HEK293 (cell line): Measurements from ENCODE around the gene DLGAP4.

ENCODE experiments used
- CTCF ChIA-PET: fragments of 350-600 bp; formaldehyde crosslinking; extraction: SDS; loops from one replicate; lab custom pipeline; 2021; ENCODE audit warnings: antibody characterized with exemption; lab: Yijun Ruan, JAX
- POLR2A ChIA-PET: fragments of 300-600 bp; formaldehyde crosslinking; extraction: SDS; loops from one replicate; lab custom pipeline; 2020; ENCODE audit warnings: antibody characterized with exemption, inconsistent platforms; lab: Yijun Ruan, JAX
- H3K27ac ChIP-seq: fragments of 200-500 bp; sonication (Bioruptor generic); 2 replicates; pipeline ENCODE4 v1.5.1; 2014; ENCODE audit warnings: low read depth, low read length, control low read depth, inconsistent platforms; ENCODE audit errors: extremely low read depth
- H3K36me3 ChIP-seq, 2 experiments: fragments of 200-500 bp in 1 of 2; sonication (Bioruptor generic) in 1 of 2; 1 replicate in 1 of 2; 2 replicates in 1 of 2; pipeline ENCODE4 v1.5.1; 2014 to 2017; ENCODE audit warnings: inconsistent platforms in 2 of 2, low read length in 2 of 2; ENCODE audit not compliant: control insufficient read depth in 2 of 2, insufficient read depth in 1 of 2
- H3K4me1 ChIP-seq: fragments of 200-500 bp; sonication (Bioruptor generic); 2 replicates; pipeline ENCODE4 v1.5.1; 2014; ENCODE audit warnings: mild to moderate bottlenecking, low read length, inconsistent platforms; ENCODE audit not compliant: control insufficient read depth, insufficient read depth
- H3K4me3 ChIP-seq: 2 replicates; pipeline ENCODE4 v1.5.1; 2011; ENCODE audit warnings: low read depth, mild to moderate bottlenecking, control low read depth, low read length, moderate library complexity
- H3K9me3 ChIP-seq: fragments of 200-500 bp; sonication (Bioruptor generic); 2 replicates; pipeline ENCODE4 v1.5.1; 2014; ENCODE audit warnings: low read depth, low read length, inconsistent platforms; ENCODE audit not compliant: control insufficient read depth, insufficient read depth
- EGR2 ChIP-seq: fragments of 450-650 bp; formaldehyde crosslinking; IDR thresholded peaks from 2 replicates; pipeline ENCODE4 v1.5.1; 2016; ENCODE audit warnings: low read depth, missing biosample characterization, missing genetic modification characterization
- INSM2 ChIP-seq: fragments of 450-650 bp; formaldehyde crosslinking; IDR thresholded peaks from 2 replicates; pipeline ENCODE4 v1.5.1; 2016; ENCODE audit warnings: missing biosample characterization, missing genetic modification characterization
- KLF1 ChIP-seq: fragments of 450-650 bp; formaldehyde crosslinking; IDR thresholded peaks from 2 replicates; pipeline ENCODE4 v1.5.1; 2016; ENCODE audit warnings: missing biosample characterization, missing genetic modification characterization
- MEIS1 ChIP-seq: sonication (generic); formaldehyde crosslinking; IDR thresholded peaks from 2 replicates; pipeline ENCODE4 v1.8.1; 2022; ENCODE audit warnings: missing genetic modification reagents, mild to moderate bottlenecking, borderline replicate concordance
- OVOL3 ChIP-seq: fragments of 450-650 bp; formaldehyde crosslinking; IDR thresholded peaks from 2 replicates; pipeline ENCODE4 v1.5.1; 2016; ENCODE audit warnings: missing biosample characterization, missing genetic modification characterization
- PRDM1 ChIP-seq: fragments of 450-650 bp; formaldehyde crosslinking; IDR thresholded peaks from 2 replicates; pipeline ENCODE4; 2016; ENCODE audit warnings: missing biosample characterization, missing genetic modification characterization
- PRDM4 ChIP-seq: fragments of 450-650 bp; formaldehyde crosslinking; IDR thresholded peaks from 2 replicates; pipeline ENCODE4 v1.5.1; 2017; ENCODE audit warnings: missing biosample characterization, missing genetic modification characterization
- RBAK ChIP-seq: fragments of 450-650 bp; formaldehyde crosslinking; IDR thresholded peaks from 2 replicates; pipeline ENCODE4 v1.5.1; 2016; ENCODE audit warnings: missing biosample characterization, missing genetic modification characterization
- SP2 ChIP-seq: fragments of 450-650 bp; formaldehyde crosslinking; IDR thresholded peaks from 2 replicates; pipeline ENCODE4 v1.5.1; 2016; ENCODE audit warnings: missing biosample characterization, missing genetic modification characterization
- ZBTB11 ChIP-seq: fragments of 450-650 bp; formaldehyde crosslinking; conservative IDR thresholded peaks from 2 replicates; pipeline ENCODE4 v1.5.1; 2016; ENCODE audit warnings: low read depth, missing biosample characterization, missing genetic modification characterization
- ZBTB6 ChIP-seq: fragments of 450-650 bp; formaldehyde crosslinking; IDR thresholded peaks from 2 replicates; pipeline ENCODE4 v1.5.1; 2017; ENCODE audit warnings: missing biosample characterization, missing genetic modification characterization
- ZFP69B ChIP-seq: fragments of 450-650 bp; formaldehyde crosslinking; IDR thresholded peaks from 2 replicates; pipeline ENCODE4 v1.5.1; 2016; ENCODE audit warnings: missing biosample characterization, missing genetic modification characterization
- ZNF423 ChIP-seq: fragments of 450-650 bp; formaldehyde crosslinking; IDR thresholded peaks from 2 replicates; pipeline ENCODE4 v1.5.1; 2016; ENCODE audit warnings: missing biosample characterization, missing genetic modification characterization
- ZNF473 ChIP-seq: fragments of 450-650 bp; formaldehyde crosslinking; IDR thresholded peaks from 2 replicates; pipeline ENCODE4 v1.5.1; 2017; ENCODE audit warnings: missing biosample characterization, missing genetic modification characterization
- ZNF548 ChIP-seq: fragments of 450-650 bp; formaldehyde crosslinking; IDR thresholded peaks from 2 replicates; pipeline ENCODE4 v1.5.1; 2016; ENCODE audit warnings: missing biosample characterization, missing genetic modification characterization
- ZNF571 ChIP-seq: fragments of 450-650 bp; formaldehyde crosslinking; IDR thresholded peaks from 2 replicates; pipeline ENCODE4 v1.5.0; 2017; ENCODE audit warnings: missing biosample characterization, missing genetic modification characterization
- ZNF580 ChIP-seq: fragments of 450-650 bp; formaldehyde crosslinking; IDR thresholded peaks from 2 replicates; pipeline ENCODE4 v1.5.1; 2016; ENCODE audit warnings: missing biosample characterization, missing genetic modification characterization
- ZNF600 ChIP-seq: fragments of 450-650 bp; formaldehyde crosslinking; IDR thresholded peaks from 2 replicates; pipeline ENCODE4 v1.5.1; 2016; ENCODE audit warnings: missing biosample characterization, missing genetic modification characterization
- ZNF621 ChIP-seq: fragments of 450-650 bp; formaldehyde crosslinking; IDR thresholded peaks from 2 replicates; pipeline ENCODE4 v1.5.1; 2017; ENCODE audit warnings: missing biosample characterization, missing genetic modification characterization
- ZNF624 ChIP-seq: fragments of 450-650 bp; formaldehyde crosslinking; IDR thresholded peaks from 2 replicates; pipeline ENCODE4 v1.5.1; 2017; ENCODE audit warnings: missing biosample characterization, missing genetic modification characterization
- ZNF645 ChIP-seq: fragments of 450-650 bp; formaldehyde crosslinking; IDR thresholded peaks from 2 replicates; pipeline ENCODE4; 2016; ENCODE audit warnings: missing biosample characterization, missing genetic modification characterization
- ZSCAN18 ChIP-seq: fragments of 450-650 bp; formaldehyde crosslinking; IDR thresholded peaks from 2 replicates; pipeline ENCODE4 v1.5.1; 2016; ENCODE audit warnings: missing biosample characterization, missing genetic modification characterization
- ZSCAN23 ChIP-seq: fragments of 450-650 bp; formaldehyde crosslinking; IDR thresholded peaks from 2 replicates; pipeline ENCODE4 v1.5.1; 2016; ENCODE audit warnings: missing biosample characterization, missing genetic modification characterization

The DLGAP4 gene

GRCh38 chr20:36460648-36461599 is 154.8 kb downstream of the DLGAP4 start (continued):
- no peak for TF ChIP-seq ZNF645
- no peak for TF ChIP-seq RBAK (tag by site-specific recombination)
- TF ChIP-seq ZNF580 (tag by site-specific recombination) = no peak
- TF ChIP-seq ZNF624 (tag by site-specific recombination) = no peak
- TF ChIP-seq SP2 = peak; percentile 66
- no peak for TF ChIP-seq PRDM1 (tag by site-specific recombination)
- 0 out of 2 replicates have a peak, but pooled peaks have one; percentile 10 for TF ChIP-seq INSM2 (tag by site-specific recombination)
- TF ChIP-seq ZNF600 = peak; percentile 64; the same call in 1 of the 2 replicates
- TF ChIP-seq OVOL3 (tag by site-specific recombination) = no peak
- TF ChIP-seq ZNF473 (tag by site-specific recombination) = no peak
- TF ChIP-seq ZNF571 (tag by site-specific recombination) = no peak
- no peak for TF ChIP-seq PRDM4 (tag by site-specific recombination)
- TF ChIP-seq ZNF621 (tag by site-specific recombination) = no peak
- TF ChIP-seq KLF1 (tag by site-specific recombination) = peak; percentile 80; the same call in 1 of the 2 replicates
- no peak for TF ChIP-seq ZSCAN18
- TF ChIP-seq, all 188 proteins: peak for 45

- no peaks in the 10 kb centered on the region for H3K36me3 ChIP-seq
- POLR2A ChIA-PET = no interaction called here
- H3K9me3 ChIP-seq = no peaks in the 10 kb centered on the region
- CTCF ChIA-PET = interaction anchor here (0.7 to 1.1 kb wide), 2 partner anchors 24 to 122 kb away, joined by 3 read pairs; no protein-coding TSS in a partner anchor
- H3K27ac ChIP-seq = peak overlapping the region; percentile 37; the same call in 1 of the 2 replicates
- H3K4me1 ChIP-seq = peaks cover 19% of the 10 kb centered on the region
- peak overlapping the region; percentile 58 for H3K4me3 ChIP-seq
- TF ChIP-seq ZFP69B (tag by site-specific recombination) (no peak), ZSCAN23 (tag by site-specific recombination) (no peak), MEIS1 (no peak), ZBTB6 (no peak), ZBTB11 (tag by site-specific recombination) (peak; percentile 55), ZNF548 (tag by site-specific recombination) (no peak), EGR2 (tag by site-specific recombination) (peak; percentile 20; the same call in 1 of the 2 replicates), ZNF423 (tag by site-specific recombination) (no peak)
These were observed 155.7 kb downstream of the DLGAP4 start for GRCh38 chr20:36461600-36462439.
